Endothelial cell of umbilical vein (primary cell): Measurements from ENCODE around the gene PSMA6.

ENCODE experiments used
- EZH2 ChIP-seq: IDR thresholded peaks from 2 replicates; pipeline ENCODE4 v1.6.1; 2012; ENCODE audit warnings: borderline replicate concordance, low read depth, mild to moderate bottlenecking, moderate library complexity, low read length, inconsistent platforms; ENCODE audit not compliant: severe bottlenecking
- FOS ChIP-seq: IDR thresholded peaks from 2 replicates; pipeline ENCODE4 v1.6.1; 2011; ENCODE audit warnings: mild to moderate bottlenecking, low read length, moderate library complexity, borderline replicate concordance; ENCODE audit not compliant: insufficient read depth
- GATA2 ChIP-seq: IDR thresholded peaks from 2 replicates; pipeline ENCODE4 v1.7.0; 2011; ENCODE audit warnings: low read depth, mild to moderate bottlenecking, moderate library complexity, mixed read lengths, low read length; ENCODE audit not compliant: insufficient read length, insufficient read depth
- JUN ChIP-seq: IDR thresholded peaks from 2 replicates; pipeline ENCODE4 v1.6.1; 2011; ENCODE audit warnings: borderline replicate concordance, low read depth; ENCODE audit not compliant: insufficient read length, insufficient read depth
- MYC ChIP-seq: IDR thresholded peaks from one replicate; pipeline ENCODE4 v1.6.1; 2011; ENCODE audit warnings: mild to moderate bottlenecking, low read depth, low read length
- POLR2A ChIP-seq: IDR thresholded peaks from 2 replicates; pipeline ENCODE4 v1.6.1; 2012; ENCODE audit warnings: low read depth, mild to moderate bottlenecking, control low read depth, low read length
- POLR2AphosphoS5 ChIP-seq: IDR thresholded peaks from 2 replicates; pipeline ENCODE4 v1.6.1; 2012; ENCODE audit warnings: low read depth, mild to moderate bottlenecking, control low read depth, low read length, moderate library complexity; ENCODE audit not compliant: insufficient read depth
- TF ChIP-seq, protein P1 (sequence below), 2 donors: IDR thresholded peaks; 1 replicate in 1 of 2; 2 replicates in 1 of 2; pipeline ENCODE4 v1.5.1; 2011; ENCODE audit warnings: low read length in 2 of 2, mild to moderate bottlenecking in 2 of 2, moderate library complexity in 2 of 2, control low read depth in 1 of 2, inconsistent platforms in 1 of 2, low read depth in 1 of 2; ENCODE audit not compliant: insufficient read depth in 1 of 2; ENCODE audit errors: extremely low read depth in 1 of 2
- TF ChIP-seq, protein P2 (sequence below): IDR thresholded peaks from 2 replicates; pipeline ENCODE4 v1.6.1; 2011; ENCODE audit not compliant: insufficient read depth, insufficient read length

DNA sequence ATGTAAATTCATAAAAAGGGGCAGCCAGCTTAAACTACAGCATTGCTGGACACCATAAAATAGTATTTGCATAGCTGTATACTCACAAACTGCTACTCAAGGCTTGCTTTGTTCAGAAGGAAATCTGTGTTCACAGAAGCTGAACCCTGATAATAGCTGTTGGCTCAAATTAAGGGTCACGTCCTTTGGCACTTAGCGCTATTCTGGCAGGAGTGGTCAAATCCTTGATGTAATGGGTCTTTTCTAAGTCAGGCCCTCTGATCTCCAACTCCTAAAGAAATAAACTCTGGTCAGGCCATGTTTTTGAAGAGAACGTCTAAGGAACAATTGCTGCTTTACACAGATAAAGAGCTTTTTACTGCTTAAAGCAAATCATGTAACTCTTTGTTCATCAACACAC lies 12.8 kb upstream of the PSMA6 start:
- TF ChIP-seq, protein P1, sequence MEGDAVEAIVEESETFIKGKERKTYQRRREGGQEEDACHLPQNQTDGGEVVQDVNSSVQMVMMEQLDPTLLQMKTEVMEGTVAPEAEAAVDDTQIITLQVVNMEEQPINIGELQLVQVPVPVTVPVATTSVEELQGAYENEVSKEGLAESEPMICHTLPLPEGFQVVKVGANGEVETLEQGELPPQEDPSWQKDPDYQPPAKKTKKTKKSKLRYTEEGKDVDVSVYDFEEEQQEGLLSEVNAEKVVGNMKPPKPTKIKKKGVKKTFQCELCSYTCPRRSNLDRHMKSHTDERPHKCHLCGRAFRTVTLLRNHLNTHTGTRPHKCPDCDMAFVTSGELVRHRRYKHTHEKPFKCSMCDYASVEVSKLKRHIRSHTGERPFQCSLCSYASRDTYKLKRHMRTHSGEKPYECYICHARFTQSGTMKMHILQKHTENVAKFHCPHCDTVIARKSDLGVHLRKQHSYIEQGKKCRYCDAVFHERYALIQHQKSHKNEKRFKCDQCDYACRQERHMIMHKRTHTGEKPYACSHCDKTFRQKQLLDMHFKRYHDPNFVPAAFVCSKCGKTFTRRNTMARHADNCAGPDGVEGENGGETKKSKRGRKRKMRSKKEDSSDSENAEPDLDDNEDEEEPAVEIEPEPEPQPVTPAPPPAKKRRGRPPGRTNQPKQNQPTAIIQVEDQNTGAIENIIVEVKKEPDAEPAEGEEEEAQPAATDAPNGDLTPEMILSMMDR (IDR thresholded peaks at IDR 0.05; ENCODE audit: extremely low read depth in 1 of 2, insufficient read depth in 1 of 2, low read depth in 1 of 2, low read length in 2 of 2), result no peak
- TF ChIP-seq JUN (no peak), EZH2 (no peak), POLR2A (no peak), POLR2AphosphoS5 (no peak), FOS (no peak), MYC (no peak), GATA2 (no peak)
- TF ChIP-seq, protein P2, sequence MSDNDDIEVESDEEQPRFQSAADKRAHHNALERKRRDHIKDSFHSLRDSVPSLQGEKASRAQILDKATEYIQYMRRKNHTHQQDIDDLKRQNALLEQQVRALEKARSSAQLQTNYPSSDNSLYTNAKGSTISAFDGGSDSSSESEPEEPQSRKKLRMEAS, result no peak
